LNCaP clone FGC (cell line): ENCODE measurements around the gene AGR2.

Source experiments
- DNase-seq: peaks from one replicate; pipeline ENCODE4 v3.0.0-alpha.2; 2011; ENCODE audit warnings: low read depth
- H3K4me3 ChIP-seq: 2 replicates; pipeline ENCODE4 v1.5.1; 2011; ENCODE audit warnings: mild to moderate bottlenecking, low read depth, low read length, control low read depth
- TF ChIP-seq, protein P1 (sequence below): IDR thresholded peaks from 2 replicates; pipeline ENCODE4 v1.5.1; 2012; ENCODE audit warnings: mild to moderate bottlenecking; ENCODE audit not compliant: control insufficient read depth, insufficient read depth; ENCODE audit errors: extremely low read depth

Gene AGR2

DNA sequence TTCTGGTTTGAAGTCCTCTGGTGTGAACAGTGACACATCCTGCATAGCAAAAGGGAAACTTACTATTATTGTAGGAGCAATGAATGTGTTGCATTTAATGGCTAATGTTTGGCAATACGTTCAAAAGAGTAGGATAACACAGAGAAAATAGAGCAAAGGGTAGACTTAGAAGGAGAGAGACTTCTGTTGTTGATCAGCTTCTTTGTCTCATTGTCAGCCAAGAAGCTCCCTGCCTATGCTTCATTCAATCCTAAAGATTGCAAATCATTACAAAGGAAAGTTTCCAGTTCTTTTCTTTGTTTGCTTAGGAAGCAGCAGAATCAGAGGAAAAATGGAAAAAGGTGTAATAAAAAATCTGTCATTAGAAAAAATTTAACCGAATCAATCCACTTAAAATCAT lies 59.2 kb downstream of the AGR2 start:
- no peak for DNase-seq
- H3K4me3 ChIP-seq = no peak overlapping the region
- TF ChIP-seq, protein P1, sequence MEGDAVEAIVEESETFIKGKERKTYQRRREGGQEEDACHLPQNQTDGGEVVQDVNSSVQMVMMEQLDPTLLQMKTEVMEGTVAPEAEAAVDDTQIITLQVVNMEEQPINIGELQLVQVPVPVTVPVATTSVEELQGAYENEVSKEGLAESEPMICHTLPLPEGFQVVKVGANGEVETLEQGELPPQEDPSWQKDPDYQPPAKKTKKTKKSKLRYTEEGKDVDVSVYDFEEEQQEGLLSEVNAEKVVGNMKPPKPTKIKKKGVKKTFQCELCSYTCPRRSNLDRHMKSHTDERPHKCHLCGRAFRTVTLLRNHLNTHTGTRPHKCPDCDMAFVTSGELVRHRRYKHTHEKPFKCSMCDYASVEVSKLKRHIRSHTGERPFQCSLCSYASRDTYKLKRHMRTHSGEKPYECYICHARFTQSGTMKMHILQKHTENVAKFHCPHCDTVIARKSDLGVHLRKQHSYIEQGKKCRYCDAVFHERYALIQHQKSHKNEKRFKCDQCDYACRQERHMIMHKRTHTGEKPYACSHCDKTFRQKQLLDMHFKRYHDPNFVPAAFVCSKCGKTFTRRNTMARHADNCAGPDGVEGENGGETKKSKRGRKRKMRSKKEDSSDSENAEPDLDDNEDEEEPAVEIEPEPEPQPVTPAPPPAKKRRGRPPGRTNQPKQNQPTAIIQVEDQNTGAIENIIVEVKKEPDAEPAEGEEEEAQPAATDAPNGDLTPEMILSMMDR = no peak

DNA sequence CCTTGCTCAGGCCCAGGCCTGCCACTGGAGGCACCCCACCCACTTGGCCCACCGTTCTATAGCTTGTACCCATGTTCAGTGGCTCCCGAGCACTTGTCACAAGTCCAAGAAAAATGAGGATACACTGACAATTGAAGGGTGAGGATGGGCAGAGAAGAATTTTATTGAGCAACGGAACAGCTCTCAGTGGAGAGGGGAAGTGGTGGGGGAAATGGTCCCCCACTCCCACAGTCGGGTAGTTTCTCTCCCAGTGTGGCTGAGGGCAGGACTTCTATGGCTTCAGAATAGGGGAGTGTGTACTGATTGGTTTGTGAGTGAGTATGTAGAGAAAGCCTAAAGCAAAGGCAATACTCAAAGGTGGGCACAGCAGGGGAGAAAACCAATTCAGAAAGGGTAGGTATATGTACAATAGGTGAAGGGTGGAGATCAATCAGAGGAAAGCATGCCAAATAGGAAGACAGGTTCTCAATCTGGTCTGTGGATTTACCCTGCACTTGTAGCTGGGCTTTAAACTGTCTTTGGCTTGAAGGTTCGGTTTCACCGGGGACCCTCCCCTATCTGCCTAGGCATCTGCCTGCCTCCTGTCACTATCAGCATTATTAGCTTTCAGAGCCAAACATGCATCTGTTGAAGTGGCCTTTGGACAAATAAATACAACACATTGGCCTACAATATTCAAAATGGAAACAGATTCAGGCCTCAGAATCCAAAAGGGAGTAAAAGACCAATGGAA lies 60.1 kb downstream of the AGR2 start:
- DNase-seq = no peak
- TF ChIP-seq, protein P1 = no peak
- no peak overlapping the region for H3K4me3 ChIP-seq

DNA sequence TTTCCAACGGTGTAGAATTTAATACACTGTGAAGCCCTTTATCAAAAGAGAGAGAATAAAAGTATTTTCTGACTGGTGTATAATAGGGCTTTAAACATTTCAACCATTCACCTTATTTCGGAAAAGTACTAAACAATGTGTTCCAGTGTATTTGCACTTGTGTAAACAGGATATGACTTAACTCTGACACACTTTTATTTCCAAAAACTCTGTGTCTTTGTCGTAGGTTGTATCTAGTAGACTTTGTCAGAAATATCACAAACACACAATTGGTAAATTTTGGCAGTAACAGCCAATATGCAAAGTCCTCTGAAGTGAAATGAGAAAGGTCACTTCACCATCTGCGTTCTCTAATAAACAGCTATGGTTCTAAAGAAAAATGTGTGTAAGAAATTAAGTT lies 61.6 kb downstream of the AGR2 start:
- TF ChIP-seq, protein P1 = no peak
- no peak overlapping the region for H3K4me3 ChIP-seq
- no peak for DNase-seq

- no peak overlapping the region for H3K4me3 ChIP-seq
- TF ChIP-seq, protein P1 = no peak
- DNase-seq = no peak
Observed at GRCh38 chr7:16742547-16742946, 62.3 kb downstream of the AGR2 start.
